GM06990 (cell line): ENCODE data around the gene BICC1.

ENCODE experiments used
- DNase-seq: peaks from one replicate; pipeline ENCODE4 v3.0.0-alpha.2; 2011; ENCODE audit not compliant: insufficient read length; ENCODE audit errors: extremely low read depth
- H3K27me3 ChIP-seq: replicated peaks from 2 replicates; pipeline ENCODE4 v1.6.0; 2011; ENCODE audit warnings: low read length; ENCODE audit not compliant: control insufficient read depth, insufficient read depth
- H3K36me3 ChIP-seq: 2 replicates; pipeline ENCODE4 v1.5.1; 2011; ENCODE audit warnings: low read length; ENCODE audit not compliant: control insufficient read depth, insufficient read depth
- H3K4me3 ChIP-seq: replicated peaks from 2 replicates; pipeline ENCODE4 v1.5.1; 2011; ENCODE audit warnings: low read depth, mild to moderate bottlenecking, control low read depth, low read length
- CTCF ChIP-seq: IDR thresholded peaks from 2 replicates; pipeline ENCODE4 v1.5.1; 2011; ENCODE audit warnings: low read length, control low read depth, mild to moderate bottlenecking, inconsistent platforms; ENCODE audit not compliant: insufficient read depth, poor library complexity, severe bottlenecking

BICC1 gene

DNA sequence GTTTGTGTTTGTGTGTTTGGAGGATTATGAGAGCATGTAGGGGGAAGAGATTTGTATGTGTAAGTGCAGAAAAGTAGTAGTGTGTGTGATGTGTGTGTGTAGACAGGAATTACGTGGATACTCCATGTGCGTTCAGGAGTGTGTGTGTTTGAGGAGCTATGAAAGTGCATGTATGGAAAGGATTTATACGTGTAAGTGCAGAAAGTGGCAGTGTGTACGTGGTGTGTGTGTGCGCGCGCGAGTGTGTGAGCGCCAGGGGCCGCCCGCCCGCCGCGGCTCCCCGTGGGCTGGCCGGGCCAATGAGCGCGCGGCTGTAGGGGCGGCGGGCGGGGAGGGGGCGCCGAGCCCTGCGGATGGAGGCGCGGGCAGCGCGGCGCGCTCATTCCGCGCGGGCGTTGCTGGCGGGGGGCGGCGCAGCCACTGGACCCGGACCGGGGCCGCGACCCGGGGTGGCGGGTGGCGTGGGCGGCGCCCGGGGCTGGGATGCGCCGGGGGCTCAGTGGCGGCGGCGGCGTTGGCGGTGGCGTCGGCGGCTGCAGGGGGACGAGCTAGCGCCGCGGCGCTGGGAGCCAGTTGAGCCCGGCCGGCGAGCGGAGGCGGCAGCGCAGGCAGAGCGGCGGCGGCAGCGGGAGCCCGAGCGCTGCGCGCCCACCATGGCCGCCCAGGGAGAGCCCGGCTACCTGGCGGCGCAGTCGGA, at the start of gene BICC1:
BICC1 (plus strand) TSS at position 382 of the 697 bp plus-strand sequence; CDS start at position 654, 272 bp downstream.
- Histone ChIP-seq H3K36me3 (no peaks in the 10 kb centered on the region), H3K27me3 (peaks cover 1% of the 10 kb centered on the region; the same call in 1 of the 2 replicates), H3K4me3 (peak within 1 kb of the TSS; percentile 31)
- TF ChIP-seq CTCF = no peak
- DNase-seq = no peak

DNA sequence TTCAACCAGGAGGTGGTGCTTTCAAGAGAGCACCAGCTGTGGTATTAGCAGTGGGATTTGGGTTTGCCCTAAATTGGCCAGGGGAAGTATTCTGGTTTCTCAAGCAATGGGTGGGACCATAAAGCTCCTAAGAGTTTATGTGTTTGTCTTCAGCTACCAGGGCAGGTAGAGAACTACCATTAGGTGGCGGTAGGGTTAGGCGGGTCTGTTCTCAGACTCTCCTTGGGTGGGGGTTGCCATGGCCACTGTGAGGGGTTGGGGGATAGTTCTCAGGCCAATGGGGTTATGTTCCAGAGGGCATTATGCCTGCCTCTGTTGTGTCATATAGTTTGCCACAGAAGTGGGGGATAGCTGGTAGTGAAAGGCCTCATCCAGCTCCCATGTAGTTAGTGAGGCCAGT, 47.7 kb upstream of the BICC1 start:
- Histone ChIP-seq H3K27me3 (no peaks in the 10 kb centered on the region), H3K36me3 (no peaks in the 10 kb centered on the region), H3K4me3 (no peak overlapping the region)
- no peak for TF ChIP-seq CTCF
- DNase-seq = no peak

DNA sequence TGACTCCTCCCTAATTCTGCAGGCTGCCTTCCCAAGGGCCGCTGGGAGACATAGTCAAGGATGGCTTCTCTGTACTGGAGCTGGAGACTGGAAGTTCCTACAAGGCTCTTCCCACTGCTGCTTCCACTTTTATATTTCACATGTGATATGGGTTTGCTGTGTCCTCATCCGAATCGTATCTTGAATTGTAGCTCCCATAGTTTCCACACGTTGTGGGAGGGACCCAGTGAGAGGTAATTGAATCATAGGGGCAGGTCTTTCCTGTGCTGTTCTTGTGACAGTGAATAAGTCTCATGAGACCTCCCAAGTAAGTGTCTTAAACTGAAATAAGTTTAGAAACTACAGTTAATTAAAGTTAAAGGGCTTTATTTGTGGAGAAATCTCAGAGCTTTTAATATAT, 47.0 kb upstream of the BICC1 start:
- Histone ChIP-seq H3K36me3 (no peaks in the 10 kb centered on the region), H3K4me3 (no peak overlapping the region), H3K27me3 (no peaks in the 10 kb centered on the region)
- TF ChIP-seq CTCF = no peak
- no peak for DNase-seq

GRCh38 chr10:58467931-58468635, 44.6 kb upstream of the BICC1 start:
- no peak overlapping the region for H3K4me3 ChIP-seq
- H3K27me3 ChIP-seq = no peaks in the 10 kb centered on the region
- no peak for TF ChIP-seq CTCF
- no peaks in the 10 kb centered on the region for H3K36me3 ChIP-seq
- DNase-seq = no peak

- Histone ChIP-seq H3K4me3 (no peak overlapping the region), H3K36me3 (no peaks in the 10 kb centered on the region), H3K27me3 (no peaks in the 10 kb centered on the region)
- DNase-seq = no peak
- TF ChIP-seq CTCF = no peak
These were observed 38.7 kb upstream of the BICC1 start for GRCh38 chr10:58473976-58474375.
